Measurements from ENCODE around the gene COL26A1. TPM values are rescaled to one million over a fixed set of nuclear protein-coding genes. Genes with fewer than 3 reads are reported as not detected.
"Not testable (repeated sequence)": the region's sequence is repeated elsewhere in the genome, so short reads cannot be mapped to it uniquely, and the experiment has no call there.

COL26A1 gene
- total RNA-seq, 1 donor from 2014 or later: 128 TPM

- DNase-seq (ENCODE audit: extremely low spot score, unreplicated experiment): no peak
- H3K9me3 Mint-ChIP-seq (ENCODE audit: unreplicated experiment): peaks cover 4% of the 10 kb centered on the region
Observed at GRCh38 chr7:101599787-101600186, 237.1 kb downstream of the COL26A1 start.

GRCh38 chr7:101602082-101602481 lies 239.4 kb downstream of the COL26A1 start:
- Mint-ChIP-seq H3K4me3 (ENCODE audit: unreplicated experiment) (no peak overlapping the region), H3K27ac (ENCODE audit: unreplicated experiment) (no peak overlapping the region), H3K36me3 (ENCODE audit: unreplicated experiment) (no peaks in the 10 kb centered on the region), H3K27me3 (ENCODE audit: unreplicated experiment) (no peaks in the 10 kb centered on the region), H3K4me1 (ENCODE audit: unreplicated experiment) (peaks cover 35% of the 10 kb centered on the region), H3K9me3 (ENCODE audit: unreplicated experiment) (no peaks in the 10 kb centered on the region)
- no peak for TF ChIP-seq CTCF (IDR thresholded peaks at IDR 0.05)
- DNase-seq (ENCODE audit: extremely low spot score, unreplicated experiment): no peak

More at GRCh38 chr7:101599787-101600186, 237.1 kb downstream of the COL26A1 start:
- no peak for TF ChIP-seq CTCF (IDR thresholded peaks at IDR 0.05)
- Mint-ChIP-seq H3K36me3 (ENCODE audit: unreplicated experiment) (no peaks in the 10 kb centered on the region), H3K4me3 (ENCODE audit: unreplicated experiment) (no peak overlapping the region), H3K27me3 (ENCODE audit: unreplicated experiment) (peaks cover 9% of the 10 kb centered on the region), H3K4me1 (ENCODE audit: unreplicated experiment) (peaks cover 17% of the 10 kb centered on the region), H3K27ac (ENCODE audit: unreplicated experiment) (no peak overlapping the region)

GRCh38 chr7:101602484-101603241 lies 240.0 kb downstream of the COL26A1 start:
- DNase-seq (ENCODE audit: extremely low spot score, unreplicated experiment): peak; percentile 93
- no peaks in the 10 kb centered on the region for H3K27me3 Mint-ChIP-seq (ENCODE audit: unreplicated experiment)
- H3K36me3 Mint-ChIP-seq (ENCODE audit: unreplicated experiment): no peaks in the 10 kb centered on the region
- H3K9me3 Mint-ChIP-seq (ENCODE audit: unreplicated experiment): no peaks in the 10 kb centered on the region
- no peak overlapping the region for H3K4me3 Mint-ChIP-seq (ENCODE audit: unreplicated experiment)
- H3K4me1 Mint-ChIP-seq (ENCODE audit: unreplicated experiment): peaks cover 36% of the 10 kb centered on the region
- peak; percentile 97 for TF ChIP-seq CTCF (IDR thresholded peaks at IDR 0.05)
- no peak overlapping the region for H3K27ac Mint-ChIP-seq (ENCODE audit: unreplicated experiment)

- no peaks in the 10 kb centered on the region for H3K27me3 Mint-ChIP-seq (ENCODE audit: unreplicated experiment)
- no peaks in the 10 kb centered on the region for H3K9me3 Mint-ChIP-seq (ENCODE audit: unreplicated experiment)
- DNase-seq (ENCODE audit: extremely low spot score, unreplicated experiment): no peak
- H3K4me1 Mint-ChIP-seq (ENCODE audit: unreplicated experiment): peaks cover 29% of the 10 kb centered on the region
- no peak overlapping the region for H3K27ac Mint-ChIP-seq (ENCODE audit: unreplicated experiment)
- H3K36me3 Mint-ChIP-seq (ENCODE audit: unreplicated experiment): no peaks in the 10 kb centered on the region
- H3K4me3 Mint-ChIP-seq (ENCODE audit: unreplicated experiment): no peak overlapping the region
- TF ChIP-seq CTCF (IDR thresholded peaks at IDR 0.05): no peak
Observed at GRCh38 chr7:101604331-101604933, 241.8 kb downstream of the COL26A1 start.

GRCh38 chr7:101604934-101605332 lies 242.3 kb downstream of the COL26A1 start:
- not testable (repeated sequence) for H3K36me3 Mint-ChIP-seq (ENCODE audit: unreplicated experiment); H3K4me3 Mint-ChIP-seq (ENCODE audit: unreplicated experiment); H3K27me3 Mint-ChIP-seq (ENCODE audit: unreplicated experiment); H3K9me3 Mint-ChIP-seq (ENCODE audit: unreplicated experiment); DNase-seq (ENCODE audit: extremely low spot score, unreplicated experiment)
- H3K4me1 Mint-ChIP-seq (ENCODE audit: unreplicated experiment): peaks cover 28% of the 10 kb centered on the region
- H3K27ac Mint-ChIP-seq (ENCODE audit: unreplicated experiment): peak overlapping the region; percentile 84

Measured in osteocyte (in vitro differentiated cells).